Left lung (tissue), 14 donors: ENCODE results near the gene GSG1. TPM values are rescaled to one million over a fixed set of nuclear protein-coding genes. Genes with fewer than 3 reads are reported as not detected.

Experiments
- ATAC-seq: fragments of 200-7000 bp; cut with Tn5 transposase; one replicate; pipeline ENCODE4 v1.9.1; 2020; ENCODE audit warnings: moderate library complexity
- DNase-seq, 4 donors: peaks; one replicate each; pipeline ENCODE4 v3.0.0-alpha.2; 2013 to 2020
- H3K27ac ChIP-seq, 2 donors: fragments of 200-600 bp; sonication (generic) in 1 of 2; one replicate each; pipeline versions ENCODE4 v1.5.0 to v1.8.0; 2020 to 2021
- H3K27me3 ChIP-seq, 2 donors: fragments of 200-600 bp; sonication (generic) in 1 of 2; one replicate each; pipeline versions ENCODE4 v1.5.0 to v1.8.0; 2020 to 2021
- H3K36me3 ChIP-seq, 2 donors: fragments of 200-600 bp; sonication (generic) in 1 of 2; one replicate each; pipeline versions ENCODE4 v1.5.0 to v1.8.0; 2020 to 2021
- H3K4me1 ChIP-seq, 2 donors: fragments of 200-600 bp; one replicate each; pipeline ENCODE4 v1.8.0; 2021
- H3K4me3 ChIP-seq, 2 donors: fragments of 200-600 bp; sonication (generic) in 1 of 2; one replicate each; pipeline versions ENCODE4 v1.5.0 to v1.8.0; 2020 to 2021; ENCODE audit warnings: mild to moderate bottlenecking in 1 of 2
- H3K9me3 ChIP-seq, 2 donors: fragments of 200-600 bp; sonication (generic) in 1 of 2; one replicate each; pipeline versions ENCODE4 v1.5.0 to v1.8.0; 2020 to 2021
- CTCF ChIP-seq, 2 donors: fragments of 200-600 bp; sonication (generic) in 1 of 2; IDR thresholded peaks; one replicate each; pipeline versions ENCODE4 v1.5.0 to v1.8.0; 2021; ENCODE audit warnings: antibody characterized with exemption in 2 of 2
- intact Hi-C, 2 donors: fragments of 100-400 bp; cut with DNase I; formaldehyde crosslinking; loops; one replicate each; pipeline versions ENCODE4 v1.11.2 to v1.14.2; 2022
- long read RNA-seq, 12 donors: library from polyadenylated mRNA in 2 of 12; unstranded in 2 of 12; transcript quantifications; one replicate each; pipeline ENCODE4 v2.0.0 and lab custom pipeline, GENCODE V29; 2019 to 2026
- polyA plus RNA-seq, 6 donors: library from polyadenylated mRNA; unstranded; fragments of 120-200 nt; gene quantifications; one replicate each; pipeline ENCODE4 v1.2.1, GENCODE V29; 2013; ENCODE audit not compliant: insufficient read length in 6 of 6
- total RNA-seq, 2 donors: library from RNA; stranded (reverse); fragmentation: NEBNext Ultra II Directional; extraction: Animal tissue kit (Norgen Biotek cat#: 25700); gene quantifications; one replicate each; pipeline ENCODE4 v1.2.1, GENCODE V29; 2021
- donor health status: DM: no; HTN: yes; CAD: no.
- donor health status: DM: no; HTN: no; CAD: no.

GSG1 gene
- total RNA-seq = under 1 TPM in 1 of 2 donors, not detected in 1; 0.26 TPM
- polyA plus RNA-seq = under 1 TPM; 0.48 to 0.75 (median 0.61) TPM
- long read RNA-seq, donor 1 = 0 reads
- long read RNA-seq, donor 2 = 0 reads
- long read RNA-seq, donor 3, partial matches to known transcripts = 0 of 1 reads
- long read RNA-seq, donor 3, other reads (novel, unspliced or antisense) = 0 of 1 reads
- long read RNA-seq, donor 4 = 0 reads
- long read RNA-seq, donor 5 = 0 reads
- long read RNA-seq, donor 6, partial matches to known transcripts = 0 of 1 reads
- long read RNA-seq, donor 6, other reads (novel, unspliced or antisense) = 0 of 1 reads
- long read RNA-seq, donor 7 = 0 reads
- long read RNA-seq, donor 8 = 0 reads
- long read RNA-seq, donor 9 = 0 reads
- long read RNA-seq, donor 10 = 0 reads
- long read RNA-seq, donor 11 = 0 reads
- long read RNA-seq, donor 12 = 0 reads

- peaks cover 37 to 50% of the 10 kb centered on the region in 2 donors for H3K4me1 ChIP-seq
- ATAC-seq = no peak
- peak within 1 kb of the TSS; percentile 96 to 100 for H3K27ac ChIP-seq
- intact Hi-C loops = no loop called here
- H3K36me3 ChIP-seq = no peaks in the 10 kb centered on the region
- no peak for TF ChIP-seq CTCF (IDR thresholded peaks at IDR 0.05)
- DNase-seq = no peak
- H3K4me3 ChIP-seq = no peak within 1 kb of the TSS
- no peaks in the 10 kb centered on the region for H3K9me3 ChIP-seq
- H3K27me3 ChIP-seq = no peaks in the 10 kb centered on the region
Measured at GRCh38 chr12:13103391-13104033, at the start of gene GSG1. Gene GSG1 (minus strand): TSS chr12:13103667. CDS start chr12:13103512, 155 bp downstream.

- Histone ChIP-seq H3K36me3 (no peaks in the 10 kb centered on the region), H3K4me1 (peaks cover 20 to 21% of the 10 kb centered on the region in 2 donors), H3K27ac (no peak overlapping the region), H3K27me3 (no peaks in the 10 kb centered on the region), H3K4me3 (no peak overlapping the region), H3K9me3 (no peaks in the 10 kb centered on the region)
- ATAC-seq (no peak), DNase-seq (no peak)
- intact Hi-C loops = no loop called here
- TF ChIP-seq CTCF (IDR thresholded peaks at IDR 0.05) = no peak
Measured at GRCh38 chr12:13153180-13153579, 49.7 kb upstream of the GSG1 start.

DNA sequence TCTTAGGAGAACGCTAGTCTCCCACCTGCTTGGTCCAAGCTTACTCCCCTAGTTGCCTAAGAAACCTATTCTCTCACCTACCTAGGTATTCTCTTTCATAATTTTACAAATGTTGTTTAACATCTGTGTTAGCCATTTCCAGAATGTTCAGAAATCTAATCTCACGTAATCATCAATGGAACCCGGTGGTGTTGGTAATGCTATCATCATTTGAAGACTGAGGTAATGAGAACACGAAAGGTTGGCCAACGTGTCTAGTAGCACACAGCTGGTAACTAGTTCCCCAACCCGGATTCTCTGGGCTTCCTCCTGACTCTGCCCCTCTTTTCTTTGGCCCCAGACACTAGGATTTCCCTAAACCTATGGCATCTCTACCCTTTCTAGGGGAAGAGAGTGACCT is 49.3 kb upstream of the GSG1 start:
- ATAC-seq (no peak), DNase-seq (no peak)
- no peaks in the 10 kb centered on the region for H3K36me3 ChIP-seq
- H3K27me3 ChIP-seq = no peaks in the 10 kb centered on the region
- no peak for TF ChIP-seq CTCF (IDR thresholded peaks at IDR 0.05)
- peaks cover 22 to 25% of the 10 kb centered on the region in 2 donors for H3K4me1 ChIP-seq
- intact Hi-C loops = no loop called here
- H3K9me3 ChIP-seq = no peaks in the 10 kb centered on the region
- no peak overlapping the region for H3K4me3 ChIP-seq
- H3K27ac ChIP-seq = no peak overlapping the region

DNA sequence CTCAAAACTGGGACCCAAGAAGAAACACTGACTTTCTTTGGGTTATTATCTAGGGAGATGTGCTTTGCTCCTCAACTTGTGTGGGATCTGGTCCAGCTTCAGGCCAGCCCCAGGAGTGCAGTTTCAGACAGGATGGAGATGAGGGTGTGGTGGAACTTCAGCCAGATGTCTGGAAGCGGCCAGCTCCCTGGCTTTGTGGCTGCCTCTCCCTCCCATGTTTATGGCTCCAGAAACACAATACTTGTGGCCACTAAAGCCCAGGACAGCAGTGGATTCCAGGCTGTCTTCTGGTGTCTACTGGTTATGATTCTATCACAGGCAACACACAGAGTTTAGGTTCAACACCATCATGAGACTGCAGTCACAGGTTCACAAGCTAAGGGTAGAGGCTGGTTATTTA is 48.8 kb upstream of the GSG1 start:
- Histone ChIP-seq H3K36me3 (no peaks in the 10 kb centered on the region), H3K27ac (no peak overlapping the region), H3K27me3 (no peaks in the 10 kb centered on the region), H3K4me1 (peaks cover 26 to 27% of the 10 kb centered on the region in 2 donors), H3K4me3 (no peak overlapping the region), H3K9me3 (no peaks in the 10 kb centered on the region)
- DNase-seq (no peak), ATAC-seq (no peak)
- intact Hi-C loops = no loop called here
- TF ChIP-seq CTCF (IDR thresholded peaks at IDR 0.05) = no peak

DNA sequence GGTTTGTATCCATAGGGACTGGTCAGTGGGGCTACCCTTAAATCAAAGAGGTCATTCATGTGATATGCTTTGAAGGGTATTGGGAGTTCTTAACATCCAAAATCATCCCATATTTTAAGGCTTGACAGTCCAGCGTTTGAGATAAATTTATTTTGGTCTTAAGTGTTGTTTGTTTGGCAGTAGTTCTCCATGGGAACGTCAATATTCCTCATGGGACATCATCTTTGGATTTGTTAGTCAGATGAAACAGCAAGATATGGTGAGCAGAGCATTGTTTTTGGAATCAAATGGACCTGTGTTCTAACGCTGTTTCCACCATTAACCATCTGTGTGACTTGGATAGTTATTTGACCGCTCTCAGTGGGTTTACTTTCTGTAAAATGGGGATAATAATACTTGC is 45.9 kb upstream of the GSG1 start:
- intact Hi-C loops = no loop called here
- Histone ChIP-seq H3K4me3 (no peak overlapping the region), H3K27me3 (no peaks in the 10 kb centered on the region), H3K9me3 (no peaks in the 10 kb centered on the region), H3K4me1 (peaks cover 28 to 46% of the 10 kb centered on the region in 2 donors), H3K36me3 (no peaks in the 10 kb centered on the region), H3K27ac (no peak overlapping the region)
- TF ChIP-seq CTCF (IDR thresholded peaks at IDR 0.05) = no peak
- ATAC-seq = no peak
- no peak for DNase-seq
